Gastrocnemius medialis (tissue), 4 donors: Measurements from ENCODE around the gene OPCML. TPM values are rescaled to one million over a fixed set of nuclear protein-coding genes. Genes with fewer than 3 reads are reported as not detected.

Experiments
- ATAC-seq, 2 donors: fragments of 150-250 bp; one replicate each; pipeline ENCODE4 v1.9.1; 2016
- DNase-seq, 2 donors: peaks; one replicate each; pipeline ENCODE4 v3.0.0-alpha.2; 2019
- H3K27ac ChIP-seq, 4 donors: fragments of 200-600 bp; sonication (generic); 1 replicate in 1 of 4; 2 replicates in 3 of 4; pipeline ENCODE4 v1.5.1; 2016 to 2018; ENCODE audit warnings: mild to moderate bottlenecking in 2 of 4, moderate library complexity in 1 of 4
- H3K27me3 ChIP-seq, 3 donors: fragments of 200-600 bp; sonication (generic) in 2 of 3; 1 replicate in 1 of 3; 2 replicates in 2 of 3; pipeline versions ENCODE4 v1.5.1 to v1.6.0; 2016 to 2019; ENCODE audit warnings: mild to moderate bottlenecking in 1 of 3, moderate library complexity in 1 of 3
- H3K36me3 ChIP-seq, 2 donors: fragments of 200-600 bp; sonication (generic) in 1 of 2; one replicate each; pipeline ENCODE4 v1.5.1; 2017 to 2018
- H3K4me1 ChIP-seq, 2 donors: fragments of 200-600 bp; sonication (generic) in 1 of 2; one replicate each; pipeline ENCODE4 v1.5.1; 2016 to 2017; ENCODE audit warnings: mild to moderate bottlenecking in 2 of 2
- H3K4me3 ChIP-seq, 4 donors: fragments of 200-600 bp; sonication (generic) in 3 of 4; 1 replicate in 1 of 4; 2 replicates in 3 of 4; pipeline ENCODE4 v1.5.1; 2016 to 2019; ENCODE audit warnings: mild to moderate bottlenecking in 2 of 4
- H3K9me3 ChIP-seq, 3 donors: fragments of 200-600 bp; sonication (generic) in 2 of 3; 1 replicate in 1 of 3; 2 replicates in 2 of 3; pipeline ENCODE4 v1.5.1; 2016 to 2019
- POLR2A ChIP-seq, 2 donors: fragments of 450-650 bp; IDR thresholded peaks; one replicate each; pipeline ENCODE4 v1.6.1; 2017; ENCODE audit warnings: antibody characterized with exemption in 2 of 2, mild to moderate bottlenecking in 2 of 2, moderate library complexity in 2 of 2
- in situ Hi-C, 4 donors: fragments of 200-750 bp; cut with MboI; loops; one replicate each; pipeline versions ENCODE4 v1.15.0 to v1.8.0; 2017; ENCODE audit warnings: low sequenced_read_pairs in 4 of 4
- intact Hi-C: fragments of 100-400 bp; cut with DNase I; formaldehyde crosslinking; loops from one replicate; pipeline ENCODE4 v1.15.1; 2023; ENCODE audit warnings: low total_unique reads
- total RNA-seq, 4 donors: library from RNA; depleted of rRNA; stranded (reverse); fragments of >200 nt; gene quantifications; one replicate each; pipeline versions ENCODE4 v1.1.0 to v1.2.3, GENCODE V29; 2016
- TF ChIP-seq, protein P1 (sequence below), 5 experiments: fragments of 450-650 bp in 3 of 5; fragments of 200-600 bp in 2 of 5; sonication (generic) in 2 of 5; IDR thresholded peaks in 4 of 5; conservative IDR thresholded peaks in 1 of 5; 1 replicate in 4 of 5; 2 replicates in 1 of 5; pipeline ENCODE4 v1.5.1; 2016 to 2019; ENCODE audit warnings: antibody characterized with exemption in 5 of 5, mild to moderate bottlenecking in 3 of 5, moderate library complexity in 3 of 5

OPCML gene
- total RNA-seq, 4 donors from 2014 or later, result not detected

GRCh38 chr11:132456751-132457328 is 1075.5 kb downstream of the OPCML start:
- H3K36me3 ChIP-seq, result no peaks in the 10 kb centered on the region
- no peak for ATAC-seq
- intact Hi-C loops, result no loop called here
- no peak for DNase-seq
- no peaks in the 10 kb centered on the region for H3K4me1 ChIP-seq
- H3K4me3 ChIP-seq, result no peak overlapping the region
- no peaks in the 10 kb centered on the region for H3K9me3 ChIP-seq
- H3K27me3 ChIP-seq, result no peaks in the 10 kb centered on the region
- in situ Hi-C loops, result no loop called here
- TF ChIP-seq, protein P1, sequence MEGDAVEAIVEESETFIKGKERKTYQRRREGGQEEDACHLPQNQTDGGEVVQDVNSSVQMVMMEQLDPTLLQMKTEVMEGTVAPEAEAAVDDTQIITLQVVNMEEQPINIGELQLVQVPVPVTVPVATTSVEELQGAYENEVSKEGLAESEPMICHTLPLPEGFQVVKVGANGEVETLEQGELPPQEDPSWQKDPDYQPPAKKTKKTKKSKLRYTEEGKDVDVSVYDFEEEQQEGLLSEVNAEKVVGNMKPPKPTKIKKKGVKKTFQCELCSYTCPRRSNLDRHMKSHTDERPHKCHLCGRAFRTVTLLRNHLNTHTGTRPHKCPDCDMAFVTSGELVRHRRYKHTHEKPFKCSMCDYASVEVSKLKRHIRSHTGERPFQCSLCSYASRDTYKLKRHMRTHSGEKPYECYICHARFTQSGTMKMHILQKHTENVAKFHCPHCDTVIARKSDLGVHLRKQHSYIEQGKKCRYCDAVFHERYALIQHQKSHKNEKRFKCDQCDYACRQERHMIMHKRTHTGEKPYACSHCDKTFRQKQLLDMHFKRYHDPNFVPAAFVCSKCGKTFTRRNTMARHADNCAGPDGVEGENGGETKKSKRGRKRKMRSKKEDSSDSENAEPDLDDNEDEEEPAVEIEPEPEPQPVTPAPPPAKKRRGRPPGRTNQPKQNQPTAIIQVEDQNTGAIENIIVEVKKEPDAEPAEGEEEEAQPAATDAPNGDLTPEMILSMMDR (IDR thresholded peaks at IDR 0.05 in 4 of 5, conservative IDR thresholded peaks at IDR 0.05 in 1 of 5), result no peak
- TF ChIP-seq POLR2A (IDR thresholded peaks at IDR 0.05), result no peak
- no peak overlapping the region for H3K27ac ChIP-seq

- Histone ChIP-seq H3K36me3 (no peaks in the 10 kb centered on the region), H3K9me3 (no peaks in the 10 kb centered on the region), H3K4me1 (no peaks in the 10 kb centered on the region), H3K27me3 (no peaks in the 10 kb centered on the region), H3K27ac (no peak overlapping the region), H3K4me3 (no peak overlapping the region)
- intact Hi-C loops, result no loop called here
- DNase-seq, result no peak
- no peak for ATAC-seq
- TF ChIP-seq, protein P1 (IDR thresholded peaks at IDR 0.05 in 4 of 5, conservative IDR thresholded peaks at IDR 0.05 in 1 of 5), result no peak
- TF ChIP-seq POLR2A (IDR thresholded peaks at IDR 0.05), result no peak
- in situ Hi-C loops, result no loop called here
Measured at GRCh38 chr11:132455044-132455443, 1077.3 kb downstream of the OPCML start.

DNA sequence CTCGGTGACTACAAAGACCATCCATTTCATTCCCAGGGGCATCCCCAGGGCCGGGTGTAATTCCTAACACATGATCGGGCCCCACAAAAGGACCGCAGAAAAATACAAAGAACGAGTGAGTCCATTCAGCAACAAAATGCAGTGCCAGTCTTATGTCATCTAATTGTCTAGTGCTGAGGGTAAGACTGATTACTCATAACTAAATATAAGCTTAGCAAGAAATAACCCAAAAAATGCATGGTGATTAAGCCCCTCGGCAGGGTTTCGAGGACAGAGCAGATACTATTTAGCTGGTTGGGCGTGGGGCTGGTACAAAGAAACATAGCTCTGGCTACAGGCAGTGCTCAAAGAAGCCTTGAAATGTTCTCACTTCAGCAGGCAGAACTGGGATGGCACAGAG is 1078.9 kb downstream of the OPCML start:
- Histone ChIP-seq H3K4me3 (no peak overlapping the region), H3K9me3 (no peaks in the 10 kb centered on the region), H3K36me3 (no peaks in the 10 kb centered on the region), H3K4me1 (no peaks in the 10 kb centered on the region), H3K27me3 (no peaks in the 10 kb centered on the region), H3K27ac (no peak overlapping the region)
- intact Hi-C loops (no loop called here), in situ Hi-C loops (no loop called here)
- DNase-seq, result no peak
- ATAC-seq, result no peak
- TF ChIP-seq, protein P1 (IDR thresholded peaks at IDR 0.05 in 4 of 5, conservative IDR thresholded peaks at IDR 0.05 in 1 of 5), result no peak

DNA sequence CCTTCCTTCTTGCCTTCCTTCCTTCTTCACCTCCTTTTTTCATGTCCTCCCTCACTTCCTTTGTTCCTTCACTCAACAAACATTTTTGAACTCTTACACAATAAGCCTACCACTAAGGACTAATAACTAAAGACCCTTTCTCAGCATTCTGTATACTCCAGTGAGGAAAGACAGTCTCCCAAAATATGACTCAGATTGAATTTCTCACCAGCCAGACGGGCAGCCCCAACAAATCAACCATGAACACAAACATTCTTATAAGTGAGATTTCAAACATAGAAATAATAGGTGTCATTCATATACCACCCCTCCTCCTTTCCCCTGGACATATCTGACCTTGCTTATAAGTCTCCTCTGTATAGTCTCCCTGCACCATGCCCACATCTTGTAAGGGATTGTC is 1079.7 kb downstream of the OPCML start:
- no peak for TF ChIP-seq POLR2A (IDR thresholded peaks at IDR 0.05)
- TF ChIP-seq, protein P1 (IDR thresholded peaks at IDR 0.05 in 4 of 5, conservative IDR thresholded peaks at IDR 0.05 in 1 of 5), result no peak
- intact Hi-C loops (no loop called here), in situ Hi-C loops (no loop called here)
- Histone ChIP-seq H3K4me1 (no peaks in the 10 kb centered on the region), H3K27me3 (no peaks in the 10 kb centered on the region), H3K9me3 (no peaks in the 10 kb centered on the region), H3K36me3 (no peaks in the 10 kb centered on the region), H3K4me3 (no peak overlapping the region), H3K27ac (no peak overlapping the region)
- ATAC-seq (no peak), DNase-seq (no peak)
